ENCODE measurements around the gene COL8A1. TPM values are rescaled to one million over a fixed set of nuclear protein-coding genes. Genes with fewer than 3 reads are reported as not detected.
"Not testable (repeated sequence)": the region's sequence is repeated elsewhere in the genome, so short reads cannot be mapped to it uniquely, and the experiment has no call there.

COL8A1 gene
- total and polyA plus RNA-seq, 7 experiments from 2014 or later: 0.13 to 0.24 (median 0.14) TPM; not detected in 3

DNA sequence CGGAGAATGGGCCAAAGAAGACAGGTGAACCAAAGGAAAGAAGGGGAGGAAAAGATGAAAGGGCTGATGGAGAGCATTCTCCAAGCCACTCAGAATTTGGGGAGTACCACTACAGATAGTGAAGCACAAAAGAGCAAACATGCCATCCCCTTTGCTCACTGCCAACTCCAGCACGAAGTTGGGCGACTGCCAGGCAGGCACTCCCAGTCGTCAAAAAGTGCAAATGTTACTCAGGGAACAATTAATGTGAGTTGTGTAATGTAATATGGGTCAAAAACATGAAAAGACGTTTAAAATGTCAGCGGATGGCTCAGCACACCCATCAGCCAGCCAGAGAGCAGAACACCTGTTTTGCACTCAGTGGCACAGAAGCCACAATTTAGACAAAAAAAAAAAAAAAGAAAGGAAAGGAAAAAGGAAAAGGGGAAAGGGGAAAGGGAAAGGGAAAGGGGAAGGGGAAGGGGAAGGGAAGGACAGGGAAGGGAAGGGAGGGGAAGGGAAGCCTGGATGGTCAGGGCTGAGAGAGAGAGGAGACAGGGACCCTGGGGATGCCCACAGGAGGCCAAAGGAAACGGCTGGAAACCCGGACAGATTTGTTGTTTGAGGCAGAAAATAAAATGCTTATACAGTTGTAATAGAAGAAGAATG lies 82.7 kb downstream of the COL8A1 start:
- no peak overlapping the region for H3K4me3 Mint-ChIP-seq
- no peak for ATAC-seq
- DNase-seq: no peak
- no peaks in the 10 kb centered on the region for H3K4me1 Mint-ChIP-seq
- Histone ChIP-seq H3K27ac (ENCODE audit: low read depth, low read length) (no peak overlapping the region), H3K36me3 (ENCODE audit: control insufficient read depth in 2 of 3, insufficient read depth in 3 of 3, low read length in 3 of 3) (no peaks in the 10 kb centered on the region), H3K4me3 (ENCODE audit: low read length) (no peak overlapping the region), H3K27me3 (ENCODE audit: control insufficient read depth in 2 of 2, insufficient read depth in 2 of 2, low read length in 2 of 2) (no peaks in the 10 kb centered on the region), H3K9me3 (ENCODE audit: control insufficient read depth in 2 of 3, low read length in 3 of 3) (no peaks in the 10 kb centered on the region), H3K4me1 (ENCODE audit: control insufficient read depth in 2 of 2, insufficient read depth in 2 of 2, low read length in 2 of 2) (no peaks in the 10 kb centered on the region)
- intact Hi-C loops (cut with micrococcal nuclease): no loop called here
- H3K27ac Mint-ChIP-seq: no peak overlapping the region
- H3K36me3 Mint-ChIP-seq: no peaks in the 10 kb centered on the region
- ChIA-PET CTCF (no interaction called here), POLR2A (no interaction called here)
- peaks cover 0 to 25% (median 9%) of the 10 kb centered on the region in 5 donors for H3K27me3 Mint-ChIP-seq
- H3K9me3 Mint-ChIP-seq: peaks cover 0 to 4% (median 0%) of the 10 kb centered on the region in 11 donors

- H3K27me3 ChIP-seq (ENCODE audit: control insufficient read depth in 2 of 2, insufficient read depth in 2 of 2, low read length in 2 of 2): no peaks in the 10 kb centered on the region
- ATAC-seq (no peak), DNase-seq (no peak)
- no peak overlapping the region for H3K27ac ChIP-seq (ENCODE audit: low read depth, low read length)
- intact Hi-C loops (cut with micrococcal nuclease): no loop called here
- H3K4me1 ChIP-seq (ENCODE audit: control insufficient read depth in 2 of 2, insufficient read depth in 2 of 2, low read length in 2 of 2): no peaks in the 10 kb centered on the region
- H3K9me3 ChIP-seq (ENCODE audit: control insufficient read depth in 2 of 3, low read length in 3 of 3): no peaks in the 10 kb centered on the region
- CTCF ChIA-PET: no interaction called here
- Mint-ChIP-seq H3K27ac (no peak overlapping the region), H3K9me3 (peaks cover 0 to 4% (median 0%) of the 10 kb centered on the region in 11 donors), H3K36me3 (no peaks in the 10 kb centered on the region), H3K4me1 (no peaks in the 10 kb centered on the region), H3K4me3 (no peak overlapping the region), H3K27me3 (peaks cover 0 to 22% (median 9%) of the 10 kb centered on the region in 5 donors)
- POLR2A ChIA-PET: no interaction called here
- no peak overlapping the region for H3K4me3 ChIP-seq (ENCODE audit: low read length)
- no peaks in the 10 kb centered on the region for H3K36me3 ChIP-seq (ENCODE audit: control insufficient read depth in 2 of 3, insufficient read depth in 3 of 3, low read length in 3 of 3)
Measured at GRCh38 chr3:99721633-99722007, 83.2 kb downstream of the COL8A1 start.

GRCh38 chr3:99724276-99724675 lies 85.9 kb downstream of the COL8A1 start:
- Mint-ChIP-seq H3K36me3 (no peaks in the 10 kb centered on the region), H3K27me3 (peaks cover 0 to 21% (median 11%) of the 10 kb centered on the region in 5 donors), H3K27ac (no peak overlapping the region), H3K9me3 (peaks cover 0 to 5% (median 0%) of the 10 kb centered on the region in 11 donors), H3K4me1 (no peaks in the 10 kb centered on the region), H3K4me3 (no peak overlapping the region)
- POLR2A ChIA-PET: no interaction called here
- DNase-seq (no peak), ATAC-seq (no peak)
- Histone ChIP-seq H3K27ac (ENCODE audit: low read depth, low read length) (no peak overlapping the region), H3K4me3 (ENCODE audit: low read length) (no peak overlapping the region), H3K36me3 (ENCODE audit: control insufficient read depth in 2 of 3, insufficient read depth in 3 of 3, low read length in 3 of 3) (no peaks in the 10 kb centered on the region), H3K27me3 (ENCODE audit: control insufficient read depth in 2 of 2, insufficient read depth in 2 of 2, low read length in 2 of 2) (no peaks in the 10 kb centered on the region), H3K9me3 (ENCODE audit: control insufficient read depth in 2 of 3, low read length in 3 of 3) (no peaks in the 10 kb centered on the region), H3K4me1 (ENCODE audit: control insufficient read depth in 2 of 2, insufficient read depth in 2 of 2, low read length in 2 of 2) (no peaks in the 10 kb centered on the region)
- intact Hi-C loops (cut with micrococcal nuclease): no loop called here
- CTCF ChIA-PET: interaction anchor here (0.7 kb wide), 1 partner anchor 100 kb away, joined by 3 read pairs; no protein-coding TSS in a partner anchor

DNA sequence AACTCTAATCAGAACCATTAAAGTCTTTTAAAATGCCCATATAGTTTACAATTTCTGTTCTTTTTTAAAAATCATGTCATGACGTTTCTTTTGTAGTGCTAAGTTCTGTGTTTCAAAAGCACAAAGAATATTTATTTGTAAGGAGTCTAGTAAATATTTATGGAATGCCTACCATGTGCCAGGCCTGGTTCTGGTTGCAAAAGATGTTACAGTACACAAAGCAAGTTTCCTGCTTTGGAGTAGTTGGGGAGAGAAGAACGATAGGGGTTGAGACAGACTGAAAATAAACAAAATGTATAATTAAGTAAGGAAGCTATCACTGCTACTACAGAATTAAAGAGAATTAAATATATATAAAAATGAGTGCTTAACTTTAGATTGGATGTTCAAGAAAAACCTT lies 92.5 kb downstream of the COL8A1 start:
- DNase-seq: no peak
- H3K27ac ChIP-seq (ENCODE audit: low read depth, low read length): no peak overlapping the region
- no peaks in the 10 kb centered on the region for H3K36me3 ChIP-seq (ENCODE audit: control insufficient read depth in 2 of 3, insufficient read depth in 3 of 3, low read length in 3 of 3)
- intact Hi-C loops (cut with micrococcal nuclease): no loop called here
- Mint-ChIP-seq H3K27ac (no peak overlapping the region), H3K9me3 (peaks cover 0 to 10% (median 7%) of the 10 kb centered on the region in 11 donors), H3K4me3 (no peak overlapping the region), H3K4me1 (no peaks in the 10 kb centered on the region), H3K36me3 (no peaks in the 10 kb centered on the region), H3K27me3 (peaks cover 0 to 22% (median 8%) of the 10 kb centered on the region in 5 donors)
- ATAC-seq: no peak
- ChIA-PET CTCF (interaction anchor here (0.9 kb wide), 1 partner anchor 917 kb away, joined by 3 read pairs; no protein-coding TSS in a partner anchor), POLR2A (no interaction called here)
- H3K9me3 ChIP-seq (ENCODE audit: control insufficient read depth in 2 of 3, low read length in 3 of 3): no peaks in the 10 kb centered on the region
- no peaks in the 10 kb centered on the region for H3K4me1 ChIP-seq (ENCODE audit: control insufficient read depth in 2 of 2, insufficient read depth in 2 of 2, low read length in 2 of 2)
- H3K4me3 ChIP-seq (ENCODE audit: low read length): no peak overlapping the region
- no peaks in the 10 kb centered on the region for H3K27me3 ChIP-seq (ENCODE audit: control insufficient read depth in 2 of 2, insufficient read depth in 2 of 2, low read length in 2 of 2)

GRCh38 chr3:99731499-99731898 lies 93.1 kb downstream of the COL8A1 start:
- Mint-ChIP-seq H3K4me1 (no peaks in the 10 kb centered on the region), H3K4me3 (no peak overlapping the region), H3K36me3 (no peaks in the 10 kb centered on the region), H3K27ac (no peak overlapping the region), H3K27me3 (peaks cover 0 to 22% (median 8%) of the 10 kb centered on the region in 5 donors), H3K9me3 (peaks cover 0 to 10% (median 5%) of the 10 kb centered on the region in 11 donors)
- CTCF ChIA-PET: interaction anchor here (0.9 kb wide), 1 partner anchor 918 kb away, joined by 3 read pairs; no protein-coding TSS in a partner anchor
- no peak for DNase-seq
- Histone ChIP-seq H3K27me3 (ENCODE audit: control insufficient read depth in 2 of 2, insufficient read depth in 2 of 2, low read length in 2 of 2) (no peaks in the 10 kb centered on the region), H3K27ac (ENCODE audit: low read depth, low read length) (no peak overlapping the region), H3K36me3 (ENCODE audit: control insufficient read depth in 2 of 3, insufficient read depth in 3 of 3, low read length in 3 of 3) (no peaks in the 10 kb centered on the region), H3K9me3 (ENCODE audit: control insufficient read depth in 2 of 3, low read length in 3 of 3) (no peaks in the 10 kb centered on the region), H3K4me3 (ENCODE audit: low read length) (no peak overlapping the region), H3K4me1 (ENCODE audit: control insufficient read depth in 2 of 2, insufficient read depth in 2 of 2, low read length in 2 of 2) (no peaks in the 10 kb centered on the region)
- intact Hi-C loops (cut with micrococcal nuclease): no loop called here
- POLR2A ChIA-PET: no interaction called here
- ATAC-seq: no peak

- ATAC-seq; H3K4me3 Mint-ChIP-seq; DNase-seq; H3K27me3 ChIP-seq (ENCODE audit: control insufficient read depth in 2 of 2, insufficient read depth in 2 of 2, low read length in 2 of 2); H3K27ac ChIP-seq (ENCODE audit: low read depth, low read length); intact Hi-C loops (cut with micrococcal nuclease); H3K27ac Mint-ChIP-seq; POLR2A ChIA-PET; CTCF ChIA-PET; H3K36me3 ChIP-seq (ENCODE audit: control insufficient read depth in 2 of 3, insufficient read depth in 3 of 3, low read length in 3 of 3); H3K4me1 ChIP-seq (ENCODE audit: control insufficient read depth in 2 of 2, insufficient read depth in 2 of 2, low read length in 2 of 2); H3K4me1 Mint-ChIP-seq; H3K36me3 Mint-ChIP-seq; H3K4me3 ChIP-seq (ENCODE audit: low read length); H3K9me3 ChIP-seq (ENCODE audit: control insufficient read depth in 2 of 3, low read length in 3 of 3): not testable (repeated sequence)
- peaks cover 0 to 15% (median 5%) of the 10 kb centered on the region in 11 donors for H3K9me3 Mint-ChIP-seq
- H3K27me3 Mint-ChIP-seq: peaks cover 6 to 24% (median 19%) of the 10 kb centered on the region in 5 donors
Measured at GRCh38 chr3:99740371-99740770, 102.0 kb downstream of the COL8A1 start.

DNA sequence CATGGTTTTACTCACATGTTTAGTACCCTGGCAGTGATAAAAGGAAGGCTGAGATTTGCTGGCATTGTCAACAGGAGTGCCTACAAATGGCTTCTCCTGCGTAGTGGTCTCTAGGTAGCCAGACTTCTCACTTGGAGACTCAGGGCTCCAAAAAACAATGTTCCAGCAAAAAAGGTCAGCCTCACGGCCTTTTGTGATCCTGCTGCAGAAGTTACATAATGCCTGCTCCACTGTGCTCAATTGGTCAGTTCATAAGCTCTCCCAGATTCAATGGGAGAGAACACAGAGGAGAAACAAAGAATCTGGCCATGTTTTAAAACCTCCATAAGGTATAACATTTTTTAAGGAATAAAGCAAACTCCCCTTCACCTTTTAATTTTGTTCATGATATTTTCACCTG lies 103.2 kb downstream of the COL8A1 start:
- Mint-ChIP-seq H3K27ac (no peak overlapping the region), H3K27me3 (peaks cover 6 to 24% (median 19%) of the 10 kb centered on the region in 5 donors)
- intact Hi-C loops (cut with micrococcal nuclease): no loop called here

More for the DNA sequence above, 103.2 kb downstream of the COL8A1 start:
- ChIA-PET POLR2A (interaction anchor here (0.6 kb wide), 1 partner anchor 17 kb away, joined by 4 read pairs; no protein-coding TSS in a partner anchor), CTCF (no interaction called here)
- no peak overlapping the region for H3K4me3 Mint-ChIP-seq
- H3K36me3 Mint-ChIP-seq: peaks cover 0 to 4% (median 0%) of the 10 kb centered on the region in 5 donors
- Histone ChIP-seq H3K9me3 (ENCODE audit: control insufficient read depth in 2 of 3, low read length in 3 of 3) (no peaks in the 10 kb centered on the region), H3K4me3 (ENCODE audit: low read length) (no peak overlapping the region), H3K4me1 (ENCODE audit: control insufficient read depth in 2 of 2, insufficient read depth in 2 of 2, low read length in 2 of 2) (no peaks in the 10 kb centered on the region), H3K27ac (ENCODE audit: low read depth, low read length) (no peak overlapping the region), H3K27me3 (ENCODE audit: control insufficient read depth in 2 of 2, insufficient read depth in 2 of 2, low read length in 2 of 2) (no peaks in the 10 kb centered on the region), H3K36me3 (ENCODE audit: control insufficient read depth in 2 of 3, insufficient read depth in 3 of 3, low read length in 3 of 3) (no peaks in the 10 kb centered on the region)
- ATAC-seq (no peak), DNase-seq (no peak)
- H3K9me3 Mint-ChIP-seq: peaks cover 0 to 15% (median 5%) of the 10 kb centered on the region in 11 donors
- H3K4me1 Mint-ChIP-seq: peaks cover 0 to 1% (median 0%) of the 10 kb centered on the region in 7 donors
